DMS79 (cell line): ENCODE results near the gene RAMP1.

Source experiments
- DNase-seq: peaks from one replicate; lab custom pipeline; 2025; lab: John Stamatoyannopoulos, UW

The RAMP1 gene

DNA sequence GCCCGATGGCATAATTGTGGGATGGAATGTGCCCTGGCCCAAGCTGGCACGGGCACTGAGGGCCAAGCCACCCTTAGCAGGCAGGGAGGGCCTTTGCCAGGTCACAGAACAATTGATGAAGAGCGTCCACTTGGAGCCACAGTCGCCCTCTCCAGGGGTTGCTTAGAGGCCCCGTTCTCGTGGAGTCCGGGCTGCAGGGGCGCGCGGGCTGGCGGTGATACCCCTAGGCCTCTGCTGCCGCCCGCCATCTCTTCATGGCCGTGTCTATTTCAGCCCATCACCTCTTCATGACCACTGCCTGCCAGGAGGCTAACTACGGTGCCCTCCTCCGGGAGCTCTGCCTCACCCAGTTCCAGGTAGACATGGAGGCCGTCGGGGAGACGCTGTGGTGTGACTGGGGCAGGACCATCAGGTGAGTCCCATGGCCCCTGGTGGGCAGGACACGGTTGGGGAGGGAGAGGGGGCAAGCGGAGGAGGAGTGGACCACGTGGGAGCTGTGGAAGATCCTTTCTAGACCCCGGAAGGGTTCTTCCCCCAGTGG is 17.6 kb downstream of the RAMP1 start:
- DNase-seq: no peak

DNA sequence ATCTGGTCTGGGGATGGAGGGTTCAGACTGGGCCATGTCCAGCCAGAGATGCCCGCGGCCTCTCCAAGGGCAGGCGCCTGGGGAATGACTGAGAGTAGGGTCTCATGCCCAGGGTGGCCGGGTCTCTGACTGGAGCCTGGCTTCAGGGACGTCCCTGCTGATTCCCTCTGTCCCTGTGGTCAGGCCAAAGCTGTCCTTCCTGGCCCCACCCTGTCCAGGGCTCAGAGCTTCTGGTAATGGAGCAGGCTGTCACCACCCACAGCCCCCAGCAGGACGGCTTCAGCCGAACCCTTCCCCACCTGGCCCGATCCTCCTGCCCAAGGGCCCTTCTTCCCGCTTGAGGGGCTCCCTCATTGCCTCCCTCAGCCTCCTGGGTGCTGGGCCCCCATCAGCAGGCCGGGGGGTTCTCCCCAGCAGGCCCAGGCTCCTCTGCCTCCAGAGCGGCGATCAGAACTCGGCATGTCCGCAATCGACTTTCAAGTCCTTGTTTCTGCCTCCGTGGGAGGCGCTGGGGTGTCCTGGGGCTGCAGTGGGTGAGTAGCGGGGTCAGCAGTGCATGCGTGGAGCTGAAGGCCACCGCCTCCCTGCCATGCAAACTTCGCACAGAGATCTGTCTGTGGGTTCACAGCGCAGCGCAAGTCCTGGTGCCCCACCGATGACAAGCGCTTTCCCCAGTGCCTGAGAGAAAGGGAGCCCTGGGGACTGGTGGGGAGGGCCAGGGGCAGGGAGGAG is 18.3 kb downstream of the RAMP1 start:
- DNase-seq: no peak

DNA sequence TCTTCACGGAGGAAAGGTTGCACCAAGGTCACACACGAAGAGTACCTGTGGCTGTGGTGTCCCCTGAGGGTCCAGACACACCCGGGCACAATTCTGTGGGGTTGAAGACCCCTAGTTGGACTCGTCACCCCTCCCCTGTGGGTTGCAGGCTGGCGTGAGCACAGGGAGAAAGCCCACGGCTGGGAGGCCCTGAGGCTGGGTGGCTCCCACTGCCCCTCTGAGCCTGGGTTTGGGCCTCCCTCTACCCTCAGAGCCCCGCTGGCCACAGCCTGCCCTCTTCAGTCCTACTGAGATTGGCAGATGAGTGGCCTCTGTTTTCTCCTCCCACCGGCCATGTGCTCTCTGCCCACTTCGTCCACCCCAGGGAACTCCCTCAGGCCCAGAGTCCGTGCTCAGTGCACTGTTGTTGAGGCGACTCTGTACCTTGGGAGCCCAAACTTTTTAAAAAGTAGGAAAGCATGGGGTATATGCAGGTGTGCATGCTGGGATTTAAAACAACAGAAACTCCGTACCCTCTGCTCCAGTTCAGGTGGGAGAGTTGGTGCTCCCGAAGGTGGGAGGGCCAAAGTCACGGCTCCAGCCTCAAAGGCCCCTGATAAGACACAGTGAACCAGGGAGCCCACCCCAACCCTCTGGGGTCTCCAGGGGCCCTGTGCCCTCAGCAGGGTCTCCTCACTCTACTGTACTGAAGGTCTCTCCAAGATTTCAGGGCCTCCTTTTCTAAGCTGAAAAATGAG is 19.1 kb downstream of the RAMP1 start:
- DNase-seq: no peak

DNA sequence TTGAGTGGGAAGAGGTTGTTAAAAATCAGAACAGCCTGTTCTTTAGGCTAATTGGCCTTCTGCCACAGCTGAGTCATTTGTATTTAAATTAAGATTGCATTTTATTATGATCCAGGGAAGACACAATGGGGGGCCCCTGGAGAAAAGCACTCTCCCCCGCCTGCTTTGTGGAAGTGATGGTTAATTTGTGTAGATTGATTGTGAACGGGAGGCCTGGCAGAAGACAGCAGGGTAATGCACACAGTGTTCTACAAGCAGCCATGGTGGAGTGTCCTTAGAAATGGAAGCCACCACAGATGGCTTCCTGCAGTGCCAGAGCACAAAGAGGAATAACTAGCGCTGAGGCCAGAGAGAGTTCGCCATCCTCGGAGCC is 19.6 kb downstream of the RAMP1 start:
- no peak for DNase-seq

DNA sequence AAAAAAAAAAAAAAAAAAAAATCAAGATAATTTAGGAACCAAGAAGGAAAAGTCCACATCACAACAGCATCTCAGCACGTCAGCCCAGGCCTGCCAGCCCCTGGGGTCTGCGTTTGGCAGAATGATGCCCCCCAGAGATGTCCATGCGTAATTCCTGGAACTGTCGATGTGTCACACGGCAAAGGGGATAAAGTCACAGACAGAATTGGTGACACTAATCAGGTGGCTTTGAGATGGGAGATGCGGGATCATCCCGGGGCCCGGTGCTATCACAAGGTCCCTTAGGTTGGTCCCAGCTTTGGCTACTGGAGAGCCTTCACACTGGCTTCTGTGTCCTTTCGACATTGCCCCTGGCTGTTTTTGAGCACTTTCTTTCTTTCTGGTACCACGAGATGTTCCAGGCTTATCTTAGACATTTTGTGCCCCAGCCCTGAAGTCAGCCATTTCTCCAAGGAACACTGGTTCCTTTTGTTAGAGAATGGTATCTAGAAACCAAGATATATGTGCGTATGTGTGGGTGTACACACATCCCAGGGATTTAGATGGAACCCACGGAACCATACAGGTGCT is 20.7 kb downstream of the RAMP1 start:
- no peak for DNase-seq

DNA sequence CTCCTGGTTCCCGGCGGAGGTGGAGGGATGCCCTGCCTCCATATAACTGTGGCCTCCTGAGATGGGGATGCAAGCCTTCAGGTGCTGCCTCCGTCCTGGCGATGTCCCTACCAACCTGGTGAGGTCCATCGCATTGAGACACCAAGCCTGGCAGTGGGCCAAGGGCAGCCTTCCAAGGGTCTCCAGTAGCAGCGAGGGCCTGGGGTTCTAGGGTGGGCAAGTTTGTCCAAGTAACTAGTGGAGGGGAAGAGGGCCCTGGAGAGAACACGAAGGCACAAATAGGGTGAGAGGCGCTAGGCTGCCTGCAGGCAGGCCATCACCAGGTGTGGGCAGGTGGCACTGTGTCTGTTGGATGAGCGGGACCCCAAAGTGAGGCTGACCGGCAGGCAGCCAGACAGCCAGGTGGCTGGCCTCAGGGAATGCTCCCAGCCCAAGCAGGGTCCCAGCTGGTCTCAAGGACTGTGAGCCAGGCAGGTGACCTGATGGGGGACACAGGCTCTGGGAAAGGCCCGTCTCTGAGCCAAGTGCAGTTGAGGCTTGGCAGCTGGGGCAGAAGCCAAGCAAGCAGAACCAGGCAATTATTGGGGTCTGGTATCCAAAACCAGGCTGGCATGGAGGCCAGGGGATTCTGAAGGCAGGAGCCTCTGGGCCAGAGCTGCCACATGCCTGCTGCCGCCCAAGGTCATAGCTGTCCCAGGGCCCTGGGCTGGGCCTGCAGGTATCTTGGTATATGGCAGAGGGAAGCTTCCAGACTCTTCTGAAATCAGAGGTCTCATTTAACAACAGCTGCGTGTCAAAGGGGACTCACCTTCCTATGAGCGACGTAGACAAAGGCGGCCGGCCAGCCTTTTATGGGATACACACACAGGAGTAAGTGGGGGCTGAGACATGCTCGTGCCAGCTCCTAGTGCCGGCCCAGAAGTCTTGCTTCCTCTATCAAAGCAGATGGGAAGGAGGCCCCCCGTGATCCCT is 23.4 kb downstream of the RAMP1 start:
- no peak for DNase-seq

DNA sequence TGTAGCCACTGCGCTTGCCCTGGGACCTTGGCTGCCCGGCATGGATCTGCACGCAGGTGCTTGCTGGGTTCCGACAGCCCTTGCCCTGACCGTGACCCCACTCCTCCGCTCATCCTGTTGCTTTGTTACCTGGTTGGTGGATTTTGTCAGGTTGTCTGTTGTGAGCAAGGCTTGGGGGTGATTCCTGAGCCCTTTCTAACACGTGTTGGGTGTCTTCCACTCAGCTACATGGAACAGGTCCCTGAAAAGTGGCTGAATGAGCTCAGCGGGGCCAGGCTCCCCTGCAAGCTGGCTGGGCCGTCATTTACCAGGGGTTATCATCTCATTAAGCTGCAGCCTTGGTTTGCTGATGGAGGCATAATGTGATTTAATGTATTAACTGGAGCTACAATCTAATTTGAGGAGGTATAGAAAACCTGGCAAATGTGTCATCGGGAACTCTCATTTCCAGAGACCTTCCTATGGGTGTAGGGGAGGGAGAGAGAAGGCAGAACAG is 24.6 kb downstream of the RAMP1 start:
- DNase-seq: no peak

DNA sequence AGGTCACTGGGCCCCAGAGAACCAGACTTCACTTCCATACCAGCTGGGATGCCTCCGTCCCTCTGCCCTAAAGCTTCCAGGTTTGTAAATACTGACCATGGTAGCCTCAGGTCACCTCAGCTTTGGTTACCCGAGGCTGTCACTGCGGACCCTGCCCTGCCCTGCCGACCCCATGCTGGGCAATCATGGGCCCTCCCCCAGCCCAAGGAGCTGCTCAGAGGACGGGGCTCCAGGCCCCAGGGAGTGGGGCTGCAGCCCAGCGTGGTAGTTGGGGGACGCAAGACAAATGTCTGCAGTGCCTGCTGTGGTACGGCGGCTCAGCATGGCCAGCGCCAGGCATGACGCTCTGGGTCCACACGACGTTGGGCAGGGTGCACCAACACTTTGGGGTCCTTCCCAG is 25.3 kb downstream of the RAMP1 start:
- DNase-seq: no peak

DNA sequence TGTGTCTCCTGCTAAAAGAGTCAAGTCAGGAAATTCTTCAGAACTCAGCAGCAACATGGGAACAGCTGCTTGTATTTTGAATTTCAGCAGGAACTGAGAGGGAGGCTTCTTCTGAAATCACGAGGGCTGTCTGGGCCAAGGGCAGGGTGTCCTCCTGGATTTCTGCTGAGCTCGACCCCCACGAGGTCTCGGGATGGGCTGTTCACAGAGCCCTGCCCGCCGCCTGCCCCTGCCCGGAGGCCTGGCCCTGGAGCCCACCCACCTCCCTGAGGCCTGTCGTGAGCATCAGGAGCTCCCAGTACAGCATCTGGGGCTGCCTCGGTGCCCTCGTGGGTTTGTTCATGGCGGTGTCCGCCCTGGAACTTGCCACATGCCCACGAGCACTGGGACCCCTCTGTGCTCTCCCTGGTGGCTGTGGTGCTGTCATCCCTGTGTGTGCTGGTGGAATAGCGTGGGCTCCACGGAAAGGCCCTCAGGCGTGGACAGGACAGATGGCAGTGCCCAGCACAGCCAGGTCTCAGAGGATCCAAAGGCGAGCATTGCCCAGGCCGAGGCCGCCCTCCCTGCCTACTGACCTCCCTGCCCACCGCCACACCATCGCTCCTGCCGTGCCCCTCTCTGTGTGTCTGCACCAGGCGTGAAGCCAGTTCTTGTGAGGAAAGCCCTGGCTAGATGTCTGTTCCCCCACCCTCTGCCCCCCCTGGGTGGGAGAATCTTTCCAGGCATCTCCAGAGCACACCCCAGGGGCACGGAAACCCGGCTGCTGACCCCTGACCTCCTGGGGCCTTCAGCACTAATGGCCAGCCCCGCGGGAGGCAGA is 25.9 kb downstream of the RAMP1 start:
- DNase-seq: no peak

DNA sequence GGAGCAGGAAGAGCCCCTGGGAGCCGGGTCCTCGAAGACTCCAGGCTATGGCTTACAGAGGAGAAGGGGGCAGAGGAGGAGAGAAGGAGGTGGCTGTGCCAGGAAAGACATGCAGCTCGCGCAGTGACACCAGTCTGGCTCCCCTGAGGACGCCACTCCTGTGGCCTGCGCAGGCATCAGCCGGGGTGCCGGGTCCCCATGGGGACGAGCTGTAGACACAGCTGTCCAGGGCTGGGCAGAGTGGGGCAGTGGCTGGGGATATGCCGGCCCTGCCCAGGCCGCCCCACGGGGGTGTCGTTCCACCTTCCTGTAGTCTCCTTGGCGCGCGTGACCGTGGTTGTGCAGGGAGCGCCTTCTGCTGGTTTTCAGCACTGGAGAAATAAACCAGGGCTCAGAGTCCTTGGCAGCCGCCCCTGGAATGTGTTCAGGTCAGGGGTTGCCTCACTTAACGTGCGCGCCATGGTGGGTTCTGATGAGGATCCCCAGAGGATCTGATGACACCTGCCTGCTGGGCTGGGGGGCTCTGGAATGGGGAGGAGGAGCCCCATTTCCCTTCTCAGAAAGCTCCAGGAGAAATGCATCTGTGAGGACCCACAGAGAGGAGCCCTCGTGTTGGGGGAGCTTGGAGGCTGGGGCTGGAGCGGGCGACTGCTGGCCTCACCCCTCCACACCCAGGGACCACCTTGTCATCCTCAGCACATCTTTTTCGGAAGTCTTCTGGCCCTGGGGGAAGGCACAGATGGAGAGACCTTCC is 26.7 kb downstream of the RAMP1 start:
- no peak for DNase-seq

DNA sequence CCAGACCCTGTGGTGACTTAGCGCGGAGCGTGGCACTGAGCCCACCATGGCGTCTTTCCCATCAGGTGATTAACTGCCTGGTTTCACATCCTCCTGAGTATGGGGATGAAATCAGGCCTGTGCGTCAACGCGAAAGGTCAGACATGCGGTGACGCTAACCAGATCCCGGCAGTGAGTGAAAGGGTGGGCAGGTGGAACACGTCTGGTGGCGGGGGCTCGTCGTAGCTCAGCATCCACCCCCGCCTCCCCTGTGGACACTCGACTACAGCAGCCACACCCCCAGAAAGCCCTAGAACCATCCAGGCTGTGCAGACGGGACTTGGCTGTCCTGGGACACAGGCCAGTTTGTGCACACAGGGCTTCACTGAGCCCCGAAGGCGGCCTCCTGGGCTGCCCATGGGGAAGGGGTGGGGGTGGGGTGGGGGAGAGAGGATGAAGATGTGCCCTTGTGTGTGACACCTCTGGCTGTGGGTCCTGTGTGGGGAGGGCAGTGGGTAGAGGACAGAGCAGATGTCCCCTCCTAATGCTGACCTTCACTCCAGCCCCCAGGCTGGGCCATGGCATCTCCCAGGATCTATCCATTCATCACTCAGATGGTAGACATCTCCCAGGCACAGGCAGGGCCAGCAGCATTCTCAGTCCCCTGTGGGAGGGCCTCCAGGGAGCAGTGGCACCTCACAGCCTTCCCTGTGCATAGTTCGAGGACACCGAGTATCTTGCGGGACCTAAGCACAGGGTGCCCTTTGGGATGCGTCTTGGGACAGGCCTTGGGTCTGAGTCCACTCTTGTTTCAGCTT is 27.5 kb downstream of the RAMP1 start:
- no peak for DNase-seq

DNA sequence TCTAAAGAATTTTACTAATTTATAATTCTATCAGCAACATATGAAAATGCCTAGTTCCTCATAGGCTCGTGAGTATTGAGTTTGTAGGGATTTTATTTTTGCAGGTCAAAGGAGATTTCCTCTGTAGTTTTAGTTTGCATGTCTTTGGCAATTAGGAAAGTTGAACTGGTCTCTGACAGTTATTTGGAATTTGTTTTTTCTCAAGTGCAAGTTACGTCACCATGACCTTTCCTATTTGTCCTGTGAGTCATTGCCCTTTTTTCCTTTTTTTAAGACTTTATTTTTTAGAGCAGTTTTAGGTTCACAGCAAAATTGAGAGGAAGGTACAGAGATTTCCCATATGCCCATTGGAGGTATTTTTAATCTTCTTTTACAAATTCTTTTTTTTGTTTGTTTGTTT is 29.0 kb downstream of the RAMP1 start:
- DNase-seq: no peak

DNA sequence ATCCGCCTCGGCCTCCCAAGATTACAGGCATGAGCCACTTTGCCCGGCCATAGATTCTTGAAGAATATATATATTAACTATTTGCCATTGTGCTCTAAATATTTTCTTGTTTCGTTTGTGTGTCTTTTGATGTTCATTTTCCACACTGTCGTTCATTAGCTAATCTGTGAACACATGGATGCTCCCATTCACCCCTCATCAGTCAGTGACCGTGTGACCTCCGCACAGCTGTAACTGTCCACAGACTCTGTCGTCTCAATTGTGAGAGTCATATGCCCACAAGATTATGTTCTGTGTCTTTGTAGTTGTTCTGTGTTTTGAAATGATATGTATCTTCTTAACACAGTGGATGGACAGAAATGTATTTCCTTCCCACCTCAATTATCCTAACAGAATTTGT is 29.6 kb downstream of the RAMP1 start:
- DNase-seq: no peak

DNA sequence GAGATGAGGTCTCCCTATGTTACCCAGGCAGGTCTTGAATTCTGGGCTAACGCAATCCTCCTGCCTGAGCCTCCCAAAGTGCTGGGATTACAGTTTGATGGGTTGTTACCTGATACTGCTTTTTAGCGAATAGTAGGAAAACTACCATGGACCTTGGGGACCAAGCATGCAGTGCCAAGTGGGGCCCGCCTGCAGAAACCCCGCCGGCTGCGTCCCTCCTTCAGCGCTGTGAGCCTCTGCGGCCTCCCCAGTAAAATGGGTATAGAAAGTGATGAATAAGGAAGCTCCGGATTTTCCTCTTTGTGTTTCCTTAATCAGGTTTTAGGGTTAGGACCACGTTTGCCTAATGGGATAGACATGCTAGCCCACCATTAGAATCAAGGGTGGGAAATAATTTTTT is 30.4 kb downstream of the RAMP1 start:
- DNase-seq: no peak

DNA sequence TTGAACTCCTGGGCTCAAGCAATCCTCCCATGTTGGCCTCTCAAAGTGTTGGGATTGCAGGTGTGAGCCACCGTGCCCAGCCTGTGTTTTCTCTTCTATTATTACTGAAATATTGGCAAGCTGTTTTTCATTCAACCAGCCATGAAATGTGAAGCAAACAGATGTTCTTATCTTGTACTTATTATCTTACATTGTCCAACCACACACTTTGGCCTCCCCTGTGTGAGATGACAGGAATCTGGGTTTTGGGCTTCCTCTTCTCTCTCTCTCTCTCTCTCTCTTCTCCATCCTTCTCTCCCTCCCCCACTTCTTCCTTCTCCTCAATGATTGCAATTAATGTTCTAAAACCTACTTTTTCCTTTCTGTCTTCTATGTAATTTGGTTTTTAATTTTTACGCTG is 33.1 kb downstream of the RAMP1 start:
- no peak for DNase-seq

DNA sequence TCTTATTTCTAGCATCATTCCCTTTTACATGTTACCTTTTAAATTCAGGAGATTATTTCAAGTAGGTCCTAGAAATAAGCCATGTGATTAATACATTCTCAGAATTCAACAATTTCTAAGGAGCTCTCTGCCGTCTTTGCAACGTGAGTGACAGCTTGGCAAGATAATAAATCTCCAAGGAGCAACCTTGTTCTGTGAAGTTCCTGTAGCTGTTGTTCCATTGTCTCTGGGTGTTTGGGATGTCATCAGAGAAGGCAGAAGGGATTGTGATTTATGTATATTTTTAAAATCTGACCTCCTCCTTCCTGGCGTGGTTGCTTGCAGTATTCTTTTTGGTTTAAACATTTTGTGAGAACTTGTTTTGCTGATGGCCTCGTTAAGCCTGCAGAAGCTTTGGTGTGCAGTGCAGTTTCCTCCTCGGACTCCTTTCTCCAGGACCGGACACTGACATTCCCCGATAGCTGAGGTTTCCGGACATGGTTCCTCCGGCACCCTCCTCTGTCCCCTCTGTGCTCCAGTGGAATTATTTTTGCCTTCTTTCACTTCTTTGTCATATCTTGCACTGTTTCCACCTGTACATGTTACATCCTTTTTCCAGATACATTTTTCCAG is 33.7 kb downstream of the RAMP1 start:
- peak; percentile 32 for DNase-seq

DNA sequence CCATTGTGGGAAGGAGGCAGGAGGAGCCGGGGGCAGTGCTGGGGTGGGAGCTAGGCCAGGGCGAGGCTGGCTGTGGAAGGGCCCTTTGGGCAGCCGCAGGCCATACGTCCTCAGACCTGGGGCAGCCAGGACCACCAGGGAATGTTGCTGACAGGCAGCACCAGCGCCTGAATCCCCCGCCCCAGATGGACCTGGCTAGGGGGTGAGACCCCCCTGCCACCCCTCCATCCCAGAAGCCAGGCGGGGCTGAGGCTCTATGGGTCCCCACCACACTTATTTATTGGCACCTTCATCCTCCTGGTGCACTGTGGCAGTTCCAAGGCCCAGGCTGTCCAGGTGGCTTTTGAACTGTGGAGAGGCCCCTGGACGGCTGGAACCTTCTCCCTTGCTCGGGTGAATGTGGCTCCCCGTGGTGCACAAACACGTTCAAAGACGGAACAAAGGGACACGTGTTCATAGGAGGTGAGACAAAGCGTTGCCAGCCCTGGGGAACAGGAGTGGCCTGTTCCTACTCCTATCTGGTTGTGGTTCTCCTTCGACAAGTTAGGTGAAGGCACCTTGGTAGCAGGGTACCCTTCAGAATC is 35.1 kb downstream of the RAMP1 start:
- DNase-seq: no peak

DNA sequence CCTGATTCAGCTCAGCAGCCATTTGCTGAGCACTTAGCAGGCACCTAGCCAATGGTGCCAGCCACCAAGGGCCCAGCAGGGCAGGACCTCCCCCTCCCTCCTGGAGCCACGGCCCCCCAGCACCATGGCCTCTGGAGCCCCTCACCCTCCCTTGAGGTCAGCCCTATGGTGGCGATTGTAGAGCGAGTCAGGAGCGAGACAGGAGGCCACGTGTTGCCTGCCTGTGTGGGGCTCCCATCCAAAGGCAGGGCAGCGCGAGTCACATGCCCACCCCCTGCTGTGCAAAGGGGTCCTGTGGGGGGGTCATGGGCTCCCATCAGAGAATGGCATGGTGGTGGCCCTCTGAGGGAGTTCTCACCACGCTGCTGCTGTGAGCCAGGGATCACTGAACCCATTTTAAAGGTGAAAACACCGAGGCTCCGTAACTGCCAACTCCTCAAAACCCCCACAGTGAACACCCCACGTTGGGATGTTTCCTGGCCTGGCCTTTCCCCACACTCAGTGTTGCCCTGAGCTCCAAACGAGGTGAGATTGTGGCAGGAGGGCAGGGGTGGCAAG is 35.6 kb downstream of the RAMP1 start:
- no peak for DNase-seq
